GM19099 (cell line): ENCODE measurements around the gene DUSP22.

Experiments used
- POLR2A ChIP-seq: IDR thresholded peaks from 3 replicates; pipeline ENCODE4 v1.6.1; 2011; ENCODE audit warnings: low read depth; ENCODE audit not compliant: insufficient read length; ENCODE audit errors: extremely low read depth

DUSP22 gene

DNA sequence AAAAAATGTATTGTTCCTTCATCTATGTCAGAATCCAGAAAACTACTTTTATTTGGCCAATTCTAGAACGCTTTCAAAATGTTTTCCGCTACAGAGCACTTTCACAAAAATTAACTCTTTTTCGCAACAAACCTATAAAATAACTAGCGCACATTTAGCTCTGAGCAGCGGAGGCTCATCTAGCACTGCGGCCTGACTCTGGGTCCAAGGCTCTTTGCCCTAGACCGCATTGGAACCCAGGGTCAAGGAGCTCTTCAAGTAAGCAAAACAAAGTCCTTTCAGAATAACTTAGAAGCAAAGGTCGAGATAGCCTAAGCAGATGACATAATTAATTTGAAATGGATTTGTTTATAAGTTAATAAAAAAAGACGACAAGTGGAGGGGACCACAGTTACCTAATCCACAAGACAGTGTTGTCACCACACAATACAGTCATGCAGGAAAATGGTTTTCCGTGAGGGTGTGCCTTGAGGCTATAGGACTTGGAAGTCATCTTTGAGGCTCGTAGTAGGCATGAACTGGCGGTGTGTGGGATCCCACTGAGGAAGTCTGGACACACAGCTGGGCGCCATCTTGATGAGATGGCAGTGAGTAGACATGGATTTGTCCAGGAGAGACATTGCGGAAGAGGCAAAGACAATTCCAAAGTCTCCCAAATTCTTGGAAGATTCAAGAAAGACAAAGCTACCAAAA, 70.1 kb downstream of the DUSP22 start:
- no peak for TF ChIP-seq POLR2A

GRCh38 chr6:362924-363249, 70.6 kb downstream of the DUSP22 start:
- no peak for TF ChIP-seq POLR2A

GRCh38 chr6:363291-363690, 71.0 kb downstream of the DUSP22 start:
- no peak for TF ChIP-seq POLR2A

GRCh38 chr6:363909-364308, 71.6 kb downstream of the DUSP22 start:
- no peak for TF ChIP-seq POLR2A

GRCh38 chr6:364609-365540, 72.6 kb downstream of the DUSP22 start:
- TF ChIP-seq POLR2A: no peak

DNA sequence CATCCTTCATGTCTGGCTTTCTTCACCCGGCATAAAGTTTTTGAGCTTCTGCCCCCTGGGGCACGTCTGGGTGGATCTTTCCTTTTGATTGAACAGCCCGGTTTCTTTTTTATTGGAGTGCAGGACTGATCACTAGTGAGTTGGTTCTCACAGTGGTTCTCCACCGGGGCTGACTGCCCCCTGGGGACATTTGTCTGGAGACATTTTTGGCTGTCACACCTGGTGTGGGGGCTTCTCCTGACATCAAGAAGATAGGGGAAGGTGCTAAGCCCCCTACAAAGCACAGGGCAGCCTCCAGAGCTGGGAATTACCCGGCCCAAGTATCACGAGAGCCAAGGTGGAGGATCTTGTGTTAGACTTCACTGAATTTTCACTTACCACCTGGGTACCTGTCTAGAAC, 73.5 kb downstream of the DUSP22 start:
- no peak for TF ChIP-seq POLR2A

GRCh38 chr6:366389-367297, 74.4 kb downstream of the DUSP22 start:
- TF ChIP-seq POLR2A: no peak

GRCh38 chr6:367298-367794, 75.1 kb downstream of the DUSP22 start:
- no peak for TF ChIP-seq POLR2A

DNA sequence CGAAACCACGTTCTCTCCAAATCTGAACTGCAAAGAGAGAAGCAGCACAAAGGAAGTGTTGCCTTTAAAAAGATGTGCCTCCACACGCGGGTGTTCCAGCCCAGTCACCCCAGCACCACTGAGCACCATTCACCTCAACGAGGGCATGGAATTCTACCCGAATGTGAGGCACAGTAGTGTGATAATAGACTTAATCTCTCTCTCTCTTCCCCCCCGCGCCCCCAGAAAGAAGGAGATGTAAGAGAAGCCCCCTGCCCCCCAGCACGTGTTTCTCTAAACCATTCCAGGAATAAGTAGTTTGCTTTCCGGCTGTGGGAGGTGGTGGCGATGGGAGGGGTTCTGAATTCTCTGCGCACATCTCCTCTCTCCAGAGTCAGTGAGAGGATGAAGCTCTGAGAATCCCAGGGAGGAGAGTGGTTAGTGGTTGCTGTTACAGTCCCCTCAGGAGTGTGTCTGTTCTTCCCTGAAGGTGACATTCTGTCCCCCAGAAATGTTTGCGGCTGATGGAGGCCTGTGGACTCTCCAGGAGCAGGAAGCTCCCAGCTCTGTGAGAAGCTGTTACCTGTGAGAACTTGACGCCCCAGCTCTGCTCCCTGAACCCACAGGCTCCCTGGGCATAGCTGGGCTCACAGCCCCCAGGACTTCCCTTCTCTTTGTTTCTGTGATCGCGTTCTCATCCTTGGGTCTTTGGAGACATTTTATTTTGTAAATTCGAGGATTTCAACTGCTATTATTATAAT, 75.8 kb downstream of the DUSP22 start:
- no peak for TF ChIP-seq POLR2A

GRCh38 chr6:369559-370431, 77.5 kb downstream of the DUSP22 start:
- TF ChIP-seq POLR2A: no peak

DNA sequence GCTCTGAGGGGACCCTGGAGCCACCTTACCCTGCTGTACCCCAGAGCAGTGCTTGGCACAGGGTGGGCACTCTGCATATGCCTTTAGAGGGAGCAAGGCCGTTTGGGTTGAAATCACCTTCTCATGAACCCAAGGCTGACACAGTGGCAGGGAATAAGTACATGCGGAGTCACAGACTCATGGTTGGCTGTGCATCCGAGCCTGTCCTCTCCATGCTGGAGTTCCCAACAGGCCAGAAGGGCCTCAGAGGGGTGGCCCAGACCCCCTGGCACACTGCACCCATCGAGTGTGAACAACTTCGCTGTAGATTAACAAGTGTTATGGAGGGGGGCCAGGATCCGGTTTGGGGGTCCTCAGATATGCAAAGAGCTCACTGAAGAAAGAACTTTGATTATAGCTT, 78.3 kb downstream of the DUSP22 start:
- TF ChIP-seq POLR2A: no peak

DNA sequence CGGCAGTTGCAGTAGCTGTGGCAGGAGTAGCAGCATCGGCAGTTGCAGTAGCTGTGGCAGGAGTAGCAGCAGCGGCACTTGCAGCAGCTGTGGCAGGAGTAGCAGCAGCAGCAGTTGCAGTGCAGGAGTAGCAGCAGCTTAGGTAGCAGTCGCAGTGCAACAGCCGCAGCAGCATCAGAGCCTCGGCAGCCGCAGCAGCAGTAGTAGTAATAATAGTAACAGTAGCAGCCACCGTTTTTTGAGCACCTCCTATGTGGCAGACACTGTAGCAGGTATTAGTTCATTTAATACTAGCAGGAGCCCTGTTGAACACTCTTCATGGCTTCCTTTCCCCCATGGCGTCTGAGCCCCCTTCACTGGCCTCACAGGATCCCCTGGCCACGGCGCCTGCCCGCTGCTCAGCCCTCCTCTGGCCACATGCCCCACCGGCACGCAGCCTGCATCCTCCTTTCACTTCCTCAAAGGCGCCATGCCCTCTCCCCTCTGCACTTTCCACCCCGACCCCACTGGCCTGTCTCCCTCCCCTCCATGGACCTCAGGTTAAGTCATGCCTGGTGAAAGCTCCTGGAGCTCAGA, 80.1 kb downstream of the DUSP22 start:
- no peak for TF ChIP-seq POLR2A

DNA sequence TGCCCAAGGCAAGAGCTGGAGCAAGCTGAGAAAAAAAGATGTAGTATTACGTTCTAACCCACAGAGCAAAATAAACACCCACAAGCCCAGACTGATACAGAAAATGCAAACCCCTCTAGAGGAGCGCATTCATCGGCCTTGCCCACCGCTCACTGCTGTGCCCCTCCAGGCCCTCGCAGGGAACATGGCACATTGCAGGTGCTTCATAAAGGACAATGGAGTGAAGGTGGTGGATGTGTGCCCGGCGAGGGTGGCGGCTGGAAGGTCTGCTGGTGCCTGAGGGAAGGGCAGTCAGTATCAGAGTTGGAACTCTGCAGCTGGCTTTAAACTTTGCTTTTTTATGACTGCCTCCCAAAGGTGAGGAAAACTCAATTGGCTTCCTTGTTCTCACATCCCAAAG, 80.7 kb downstream of the DUSP22 start:
- TF ChIP-seq POLR2A: no peak
